Measurements from ENCODE around the gene SPINK1.
"Not testable (repeated sequence)": the region's sequence is repeated elsewhere in the genome, so short reads cannot be mapped to it uniquely, and the experiment has no call there.

The SPINK1 gene

GRCh38 chr5:147854894-147855773 lies 23.7 kb upstream of the SPINK1 start:
- DNase-seq (ENCODE audit: low spot score), result no peak

GRCh38 chr5:147854331-147854730 lies 22.9 kb upstream of the SPINK1 start:
- DNase-seq (ENCODE audit: low spot score), result no peak

- DNase-seq (ENCODE audit: low spot score), result no peak
Measured at GRCh38 chr5:147853372-147853987, 22.0 kb upstream of the SPINK1 start.

GRCh38 chr5:147852365-147852764 lies 20.9 kb upstream of the SPINK1 start:
- DNase-seq (ENCODE audit: low spot score), result no peak

- DNase-seq (ENCODE audit: low spot score), result no peak
Measured at GRCh38 chr5:147851578-147851977, 20.1 kb upstream of the SPINK1 start.

- DNase-seq (ENCODE audit: low spot score), result no peak
Measured at GRCh38 chr5:147849226-147849625, 17.8 kb upstream of the SPINK1 start.

GRCh38 chr5:147845618-147846017 lies 14.1 kb upstream of the SPINK1 start:
- no peak for DNase-seq (ENCODE audit: low spot score)

GRCh38 chr5:147844846-147845245 lies 13.4 kb upstream of the SPINK1 start:
- DNase-seq (ENCODE audit: low spot score), result no peak

- DNase-seq (ENCODE audit: low spot score), result no peak
Measured at GRCh38 chr5:147842869-147843268, 11.4 kb upstream of the SPINK1 start.

- no peak for DNase-seq (ENCODE audit: low spot score)
Measured at GRCh38 chr5:147836439-147836838, 5.0 kb upstream of the SPINK1 start.

- no peak for DNase-seq (ENCODE audit: low spot score)
Measured at GRCh38 chr5:147835386-147835798, 3.9 kb upstream of the SPINK1 start.

GRCh38 chr5:147832541-147832940 lies 1.1 kb upstream of the SPINK1 start:
- DNase-seq (ENCODE audit: low spot score), result no peak

GRCh38 chr5:147830035-147830434 lies 1.4 kb downstream of the SPINK1 start:
- no peak for DNase-seq (ENCODE audit: low spot score)

GRCh38 chr5:147827017-147827416 lies 4.5 kb downstream of the SPINK1 start:
- DNase-seq (ENCODE audit: low spot score), result not testable (repeated sequence)

GRCh38 chr5:147826361-147826760 lies 5.1 kb downstream of the SPINK1 start:
- no peak for DNase-seq (ENCODE audit: low spot score)

GRCh38 chr5:147822686-147823491 lies 8.6 kb downstream of the SPINK1 start:
- DNase-seq (ENCODE audit: low spot score), result peak; percentile 87

GRCh38 chr5:147822222-147822621 lies 9.2 kb downstream of the SPINK1 start:
- DNase-seq (ENCODE audit: low spot score), result not testable (repeated sequence)

- no peak for DNase-seq (ENCODE audit: low spot score)
Measured at GRCh38 chr5:147821766-147822165, 9.7 kb downstream of the SPINK1 start.

GRCh38 chr5:147819261-147819770 lies 12.2 kb downstream of the SPINK1 start:
- DNase-seq (ENCODE audit: low spot score), result no peak

GRCh38 chr5:147818290-147818689 lies 13.2 kb downstream of the SPINK1 start:
- peak; percentile 14 for DNase-seq (ENCODE audit: low spot score)

GRCh38 chr5:147813696-147814095 lies 17.8 kb downstream of the SPINK1 start:
- no peak for DNase-seq (ENCODE audit: low spot score)

Measured in pons (tissue), 1 donor.